HEK293 (cell line): Measurements from ENCODE around the gene NPR3.

Source experiments
- CTCF ChIA-PET: fragments of 350-600 bp; formaldehyde crosslinking; extraction: SDS; loops from one replicate; lab custom pipeline; 2021; ENCODE audit warnings: antibody characterized with exemption; lab: Yijun Ruan, JAX
- POLR2A ChIA-PET: fragments of 300-600 bp; formaldehyde crosslinking; extraction: SDS; loops from one replicate; lab custom pipeline; 2020; ENCODE audit warnings: antibody characterized with exemption, inconsistent platforms; lab: Yijun Ruan, JAX
- H3K27ac ChIP-seq: fragments of 200-500 bp; sonication (Bioruptor generic); 2 replicates; pipeline ENCODE4 v1.5.1; 2014; ENCODE audit warnings: low read depth, low read length, control low read depth, inconsistent platforms; ENCODE audit errors: extremely low read depth
- H3K36me3 ChIP-seq, 2 experiments: fragments of 200-500 bp in 1 of 2; sonication (Bioruptor generic) in 1 of 2; 1 replicate in 1 of 2; 2 replicates in 1 of 2; pipeline ENCODE4 v1.5.1; 2014 to 2017; ENCODE audit warnings: inconsistent platforms in 2 of 2, low read length in 2 of 2; ENCODE audit not compliant: control insufficient read depth in 2 of 2, insufficient read depth in 1 of 2
- H3K4me1 ChIP-seq: fragments of 200-500 bp; sonication (Bioruptor generic); 2 replicates; pipeline ENCODE4 v1.5.1; 2014; ENCODE audit warnings: mild to moderate bottlenecking, low read length, inconsistent platforms; ENCODE audit not compliant: control insufficient read depth, insufficient read depth
- H3K4me3 ChIP-seq: 2 replicates; pipeline ENCODE4 v1.5.1; 2011; ENCODE audit warnings: low read depth, mild to moderate bottlenecking, control low read depth, low read length, moderate library complexity
- H3K9me3 ChIP-seq: fragments of 200-500 bp; sonication (Bioruptor generic); 2 replicates; pipeline ENCODE4 v1.5.1; 2014; ENCODE audit warnings: low read depth, low read length, inconsistent platforms; ENCODE audit not compliant: control insufficient read depth, insufficient read depth
- GLI4 ChIP-seq: fragments of 450-650 bp; formaldehyde crosslinking; IDR thresholded peaks from 2 replicates; pipeline ENCODE4 v1.5.1; 2016; ENCODE audit warnings: missing biosample characterization, missing genetic modification characterization
- HOXA7 ChIP-seq: sonication (generic); formaldehyde crosslinking; IDR thresholded peaks from 2 replicates; pipeline ENCODE4 v1.8.1; 2022; ENCODE audit warnings: missing genetic modification reagents, borderline replicate concordance
- HOXD13 ChIP-seq: sonication (generic); formaldehyde crosslinking; IDR thresholded peaks from 2 replicates; pipeline ENCODE4 v1.8.0; 2022; ENCODE audit warnings: missing genetic modification reagents, borderline replicate concordance
- MZF1 ChIP-seq: fragments of 450-650 bp; formaldehyde crosslinking; IDR thresholded peaks from 2 replicates; pipeline ENCODE4 v1.5.1; 2017; ENCODE audit warnings: missing biosample characterization, missing genetic modification characterization, borderline replicate concordance
- SETDB1 ChIP-seq: IDR thresholded peaks from one replicate; pipeline ENCODE4 v1.6.1; 2017; ENCODE audit warnings: mild to moderate bottlenecking, low read length, moderate library complexity, mixed read lengths; ENCODE audit not compliant: insufficient read length
- SP2 ChIP-seq: fragments of 450-650 bp; formaldehyde crosslinking; IDR thresholded peaks from 2 replicates; pipeline ENCODE4 v1.5.1; 2016; ENCODE audit warnings: missing biosample characterization, missing genetic modification characterization
- TRIM28 ChIP-seq: IDR thresholded peaks from 2 replicates; pipeline ENCODE4 v1.6.1; 2011; ENCODE audit warnings: low read length, control low read depth, borderline replicate concordance
- YY1 ChIP-seq: fragments of 450-650 bp; formaldehyde crosslinking; IDR thresholded peaks from 2 replicates; pipeline ENCODE4 v1.5.1; 2018; ENCODE audit warnings: missing biosample characterization, missing genetic modification characterization
- ZNF10 ChIP-seq: fragments of 450-650 bp; formaldehyde crosslinking; IDR thresholded peaks from 2 replicates; pipeline ENCODE4 v1.5.1; 2017; ENCODE audit warnings: missing biosample characterization, missing genetic modification characterization
- ZNF18 ChIP-seq: fragments of 450-650 bp; formaldehyde crosslinking; IDR thresholded peaks from 2 replicates; pipeline ENCODE4 v1.5.1; 2016; ENCODE audit warnings: missing biosample characterization, missing genetic modification characterization
- ZNF239 ChIP-seq: fragments of 450-650 bp; formaldehyde crosslinking; IDR thresholded peaks from 2 replicates; pipeline ENCODE4 v1.5.1; 2016; ENCODE audit warnings: missing biosample characterization, missing genetic modification characterization
- ZNF266 ChIP-seq: fragments of 450-650 bp; formaldehyde crosslinking; IDR thresholded peaks from 2 replicates; pipeline ENCODE4 v1.5.1; 2016; ENCODE audit warnings: missing biosample characterization, missing genetic modification characterization, low read depth
- ZNF530 ChIP-seq: fragments of 450-650 bp; formaldehyde crosslinking; IDR thresholded peaks from 2 replicates; pipeline ENCODE4 v1.5.1; 2016; ENCODE audit warnings: low read depth, missing biosample characterization, missing genetic modification characterization
- ZNF558 ChIP-seq: fragments of 450-650 bp; formaldehyde crosslinking; IDR thresholded peaks from 2 replicates; pipeline ENCODE4 v1.5.1; 2016; ENCODE audit warnings: missing biosample characterization, missing genetic modification characterization
- ZNF654 ChIP-seq: fragments of 450-650 bp; formaldehyde crosslinking; IDR thresholded peaks from 2 replicates; pipeline ENCODE4 v1.5.1; 2016; ENCODE audit warnings: low read depth, missing biosample characterization, missing genetic modification characterization
- ZNF792 ChIP-seq: fragments of 450-650 bp; formaldehyde crosslinking; IDR thresholded peaks from 2 replicates; pipeline ENCODE4 v1.5.1; 2016; ENCODE audit warnings: missing biosample characterization, missing genetic modification characterization
- ZSCAN23 ChIP-seq: fragments of 450-650 bp; formaldehyde crosslinking; IDR thresholded peaks from 2 replicates; pipeline ENCODE4 v1.5.1; 2016; ENCODE audit warnings: missing biosample characterization, missing genetic modification characterization
- TF ChIP-seq, protein P1 (sequence below): fragments of 450-650 bp; formaldehyde crosslinking; IDR thresholded peaks from 2 replicates; pipeline ENCODE4 v1.5.1; 2016; ENCODE audit warnings: missing biosample characterization, missing genetic modification characterization, borderline replicate concordance
- TF ChIP-seq, protein P2 (sequence below): fragments of 450-650 bp; formaldehyde crosslinking; IDR thresholded peaks from 2 replicates; pipeline ENCODE4 v1.5.1; 2017; ENCODE audit warnings: missing biosample characterization, missing genetic modification characterization
- TF ChIP-seq, protein P3 (sequence below): fragments of 450-650 bp; formaldehyde crosslinking; IDR thresholded peaks from 2 replicates; pipeline ENCODE4 v1.5.0; 2017; ENCODE audit warnings: missing biosample characterization, missing genetic modification characterization, borderline replicate concordance

NPR3 gene

GRCh38 chr5:32709750-32710549 lies 1.2 kb upstream of the NPR3 start (continued):
- TF ChIP-seq, protein P1, sequence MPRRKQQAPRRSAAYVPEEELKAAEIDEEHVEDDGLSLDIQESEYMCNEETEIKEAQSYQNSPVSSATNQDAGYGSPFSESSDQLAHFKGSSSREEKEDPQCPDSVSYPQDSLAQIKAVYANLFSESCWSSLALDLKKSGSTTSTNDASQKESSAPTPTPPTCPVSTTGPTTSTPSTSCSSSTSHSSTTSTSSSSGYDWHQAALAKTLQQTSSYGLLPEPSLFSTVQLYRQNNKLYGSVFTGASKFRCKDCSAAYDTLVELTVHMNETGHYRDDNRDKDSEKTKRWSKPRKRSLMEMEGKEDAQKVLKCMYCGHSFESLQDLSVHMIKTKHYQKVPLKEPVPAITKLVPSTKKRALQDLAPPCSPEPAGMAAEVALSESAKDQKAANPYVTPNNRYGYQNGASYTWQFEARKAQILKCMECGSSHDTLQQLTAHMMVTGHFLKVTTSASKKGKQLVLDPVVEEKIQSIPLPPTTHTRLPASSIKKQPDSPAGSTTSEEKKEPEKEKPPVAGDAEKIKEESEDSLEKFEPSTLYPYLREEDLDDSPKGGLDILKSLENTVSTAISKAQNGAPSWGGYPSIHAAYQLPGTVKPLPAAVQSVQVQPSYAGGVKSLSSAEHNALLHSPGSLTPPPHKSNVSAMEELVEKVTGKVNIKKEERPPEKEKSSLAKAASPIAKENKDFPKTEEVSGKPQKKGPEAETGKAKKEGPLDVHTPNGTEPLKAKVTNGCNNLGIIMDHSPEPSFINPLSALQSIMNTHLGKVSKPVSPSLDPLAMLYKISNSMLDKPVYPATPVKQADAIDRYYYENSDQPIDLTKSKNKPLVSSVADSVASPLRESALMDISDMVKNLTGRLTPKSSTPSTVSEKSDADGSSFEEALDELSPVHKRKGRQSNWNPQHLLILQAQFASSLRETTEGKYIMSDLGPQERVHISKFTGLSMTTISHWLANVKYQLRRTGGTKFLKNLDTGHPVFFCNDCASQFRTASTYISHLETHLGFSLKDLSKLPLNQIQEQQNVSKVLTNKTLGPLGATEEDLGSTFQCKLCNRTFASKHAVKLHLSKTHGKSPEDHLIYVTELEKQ (tag by site-specific recombination), result no peak
- TF ChIP-seq SP2 (tag by site-specific recombination) (peak; percentile 13; the same call in 1 of the 2 replicates), ZNF654 (tag by site-specific recombination) (peak; percentile 44)
- TF ChIP-seq, protein P2, sequence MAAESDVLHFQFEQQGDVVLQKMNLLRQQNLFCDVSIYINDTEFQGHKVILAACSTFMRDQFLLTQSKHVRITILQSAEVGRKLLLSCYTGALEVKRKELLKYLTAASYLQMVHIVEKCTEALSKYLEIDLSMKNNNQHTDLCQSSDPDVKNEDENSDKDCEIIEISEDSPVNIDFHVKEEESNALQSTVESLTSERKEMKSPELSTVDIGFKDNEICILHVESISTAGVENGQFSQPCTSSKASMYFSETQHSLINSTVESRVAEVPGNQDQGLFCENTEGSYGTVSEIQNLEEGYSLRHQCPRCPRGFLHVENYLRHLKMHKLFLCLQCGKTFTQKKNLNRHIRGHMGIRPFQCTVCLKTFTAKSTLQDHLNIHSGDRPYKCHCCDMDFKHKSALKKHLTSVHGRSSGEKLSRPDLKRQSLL (tag by site-specific recombination), result no peak

GRCh38 chr5:32711362-32711680 lies 200 bp downstream of the NPR3 start:
- CTCF ChIA-PET, result interaction anchor here (0.6 to 1.5 kb wide), 4 partner anchors 20 to 710 kb away, joined by 3 read pairs; no protein-coding TSS in a partner anchor
- peak overlapping the region; percentile 10; the same call in 1 of the 2 replicates for H3K4me3 ChIP-seq
- TF ChIP-seq HOXD13, result no peak
- no peak for TF ChIP-seq MZF1 (tag by site-specific recombination)
- TF ChIP-seq YY1 (tag by site-specific recombination), result no peak
- TF ChIP-seq, protein P3, sequence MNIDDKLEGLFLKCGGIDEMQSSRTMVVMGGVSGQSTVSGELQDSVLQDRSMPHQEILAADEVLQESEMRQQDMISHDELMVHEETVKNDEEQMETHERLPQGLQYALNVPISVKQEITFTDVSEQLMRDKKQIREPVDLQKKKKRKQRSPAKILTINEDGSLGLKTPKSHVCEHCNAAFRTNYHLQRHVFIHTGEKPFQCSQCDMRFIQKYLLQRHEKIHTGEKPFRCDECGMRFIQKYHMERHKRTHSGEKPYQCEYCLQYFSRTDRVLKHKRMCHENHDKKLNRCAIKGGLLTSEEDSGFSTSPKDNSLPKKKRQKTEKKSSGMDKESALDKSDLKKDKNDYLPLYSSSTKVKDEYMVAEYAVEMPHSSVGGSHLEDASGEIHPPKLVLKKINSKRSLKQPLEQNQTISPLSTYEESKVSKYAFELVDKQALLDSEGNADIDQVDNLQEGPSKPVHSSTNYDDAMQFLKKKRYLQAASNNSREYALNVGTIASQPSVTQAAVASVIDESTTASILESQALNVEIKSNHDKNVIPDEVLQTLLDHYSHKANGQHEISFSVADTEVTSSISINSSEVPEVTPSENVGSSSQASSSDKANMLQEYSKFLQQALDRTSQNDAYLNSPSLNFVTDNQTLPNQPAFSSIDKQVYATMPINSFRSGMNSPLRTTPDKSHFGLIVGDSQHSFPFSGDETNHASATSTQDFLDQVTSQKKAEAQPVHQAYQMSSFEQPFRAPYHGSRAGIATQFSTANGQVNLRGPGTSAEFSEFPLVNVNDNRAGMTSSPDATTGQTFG, result no peak
- TF ChIP-seq ZNF792 (tag by site-specific recombination), result no peak
- TF ChIP-seq ZNF239 (tag by site-specific recombination), result no peak
- no peak for TF ChIP-seq ZNF558
- TF ChIP-seq TRIM28, result no peak
- no peak for TF ChIP-seq ZNF18 (tag by site-specific recombination)
- no peak for TF ChIP-seq SETDB1
- no peak for TF ChIP-seq ZNF266 (tag by site-specific recombination)
- no peak for TF ChIP-seq ZSCAN23
- no peak for TF ChIP-seq ZNF10
- no peak for TF ChIP-seq GLI4 (tag by site-specific recombination)
- TF ChIP-seq ZNF530 (tag by site-specific recombination), result no peak
- no peak for TF ChIP-seq HOXA7 (CRISPR knock-in tag)
- no peaks in the 10 kb centered on the region for H3K9me3 ChIP-seq
- POLR2A ChIA-PET, result no interaction called here
- H3K27ac ChIP-seq, result no peak overlapping the region
- H3K4me1 ChIP-seq, result peaks cover 5% of the 10 kb centered on the region; the same call in 1 of the 2 replicates
- no peaks in the 10 kb centered on the region for H3K36me3 ChIP-seq
